Hepatic stellate cell (primary cell): ENCODE results near the gene KDM5B.
"Not testable (repeated sequence)": the region's sequence is repeated elsewhere in the genome, so short reads cannot be mapped to it uniquely, and the experiment has no call there.

ENCODE experiments used
- DNase-seq: peaks from one replicate; pipeline ENCODE4 v3.0.0; 2011; ENCODE audit warnings: low spot score

The KDM5B gene

GRCh38 chr1:202807926-202808757 lies at the start of gene KDM5B:
KDM5B (minus strand) TSS chr1:202808421; CDS start chr1:202808305, 116 bp downstream.
- DNase-seq, result peak; percentile 81

- DNase-seq, result no peak
Measured at GRCh38 chr1:202857136-202857610, 49.0 kb upstream of the KDM5B start.

- DNase-seq, result no peak
Measured at GRCh38 chr1:202856014-202856413, 47.8 kb upstream of the KDM5B start.

- no peak for DNase-seq
Measured at GRCh38 chr1:202854787-202855186, 46.6 kb upstream of the KDM5B start.

GRCh38 chr1:202852163-202852904 lies 44.1 kb upstream of the KDM5B start:
- peak; percentile 47 for DNase-seq

GRCh38 chr1:202850593-202851362 lies 42.6 kb upstream of the KDM5B start:
- no peak for DNase-seq

- no peak for DNase-seq
Measured at GRCh38 chr1:202848191-202848542, 39.9 kb upstream of the KDM5B start.

GRCh38 chr1:202844935-202845334 lies 36.7 kb upstream of the KDM5B start:
- DNase-seq, result no peak

- DNase-seq, result no peak
Measured at GRCh38 chr1:202844259-202844658, 36.0 kb upstream of the KDM5B start.

- DNase-seq, result no peak
Measured at GRCh38 chr1:202843081-202843480, 34.9 kb upstream of the KDM5B start.

GRCh38 chr1:202837746-202838262 lies 29.6 kb upstream of the KDM5B start:
- DNase-seq, result no peak

- no peak for DNase-seq
Measured at GRCh38 chr1:202836623-202837403, 28.6 kb upstream of the KDM5B start.

GRCh38 chr1:202835548-202836072 lies 27.4 kb upstream of the KDM5B start:
- no peak for DNase-seq

- DNase-seq, result no peak
Measured at GRCh38 chr1:202834771-202835547, 26.7 kb upstream of the KDM5B start.

- no peak for DNase-seq
Measured at GRCh38 chr1:202831906-202832305, 23.7 kb upstream of the KDM5B start.

GRCh38 chr1:202829223-202829622 lies 21.0 kb upstream of the KDM5B start:
- DNase-seq, result not testable (repeated sequence)

- no peak for DNase-seq
Measured at GRCh38 chr1:202825748-202826147, 17.5 kb upstream of the KDM5B start.

GRCh38 chr1:202821467-202821866 lies 13.2 kb upstream of the KDM5B start:
- DNase-seq, result peak; percentile 46

GRCh38 chr1:202818819-202819218 lies 10.6 kb upstream of the KDM5B start:
- no peak for DNase-seq

GRCh38 chr1:202815120-202815519 lies 6.9 kb upstream of the KDM5B start:
- no peak for DNase-seq
